IMR-90 (cell line): ENCODE results near the gene CASK. TPM values are rescaled to one million over a fixed set of nuclear protein-coding genes. Genes with fewer than 3 reads are reported as not detected.

Experiments
- ATAC-seq: fragments of 200-7000 bp; cut with Tn5 transposase; 2 replicates; pipeline ENCODE4 v1.9.1; 2020; ENCODE audit warnings: low read depth, mild to moderate bottlenecking, moderate library complexity
- BruUV-seq: library from RNA; stranded (reverse); fragments of 400-500 nt; replicated peaks from 2 replicates; lab custom pipeline; 2021; lab: Mats Ljungman, UMichigan
- CTCF ChIA-PET: fragments of 300-600 bp; formaldehyde crosslinking; extraction: SDS; loops from one replicate; lab custom pipeline; 2021; ENCODE audit warnings: antibody characterized with exemption; lab: Yijun Ruan, JAX
- POLR2A ChIA-PET: fragments of 300-600 bp; sonication (Branson Sonifier 250); formaldehyde crosslinking; loops from one replicate; lab custom pipeline; 2022; ENCODE audit warnings: antibody characterized with exemption; ENCODE audit not compliant: unreplicated experiment; lab: Charles Lee
- DNase-seq: peaks from one replicate; pipeline ENCODE4 v3.0.0; 2013
- H2AFZ ChIP-seq: replicated peaks from 2 replicates; pipeline ENCODE3; 2013; ENCODE audit warnings: low read length, mild to moderate bottlenecking; ENCODE audit not compliant: poor library complexity
- H2AK5ac ChIP-seq: 2 replicates; pipeline ENCODE4 v1.6.1; 2013; ENCODE audit warnings: low read depth, low read length, inconsistent platforms
- H2AK9ac ChIP-seq: replicated peaks from 2 replicates; pipeline ENCODE3; 2013; ENCODE audit warnings: mild to moderate bottlenecking, low read depth, low read length, moderate library complexity; ENCODE audit not compliant: poor library complexity
- H2BK120ac ChIP-seq: 2 replicates; pipeline ENCODE4 v1.6.1; 2013; ENCODE audit warnings: low read depth, low read length, inconsistent platforms
- H2BK15ac ChIP-seq: 3 replicates; pipeline ENCODE4 v1.6.1; 2013; ENCODE audit warnings: low read depth, low read length, inconsistent platforms
- H2BK20ac ChIP-seq: 2 replicates; pipeline ENCODE4 v1.6.1; 2013; ENCODE audit warnings: low read depth, mild to moderate bottlenecking, inconsistent platforms, low read length, moderate library complexity
- H2BK5ac ChIP-seq: 2 replicates; pipeline ENCODE4 v1.6.1; 2013; ENCODE audit warnings: mild to moderate bottlenecking, low read depth, low read length, inconsistent platforms; ENCODE audit not compliant: poor library complexity, severe bottlenecking
- H3K14ac ChIP-seq: replicated peaks from 2 replicates; pipeline ENCODE4 v1.6.1; 2013; ENCODE audit warnings: low read depth, low read length, inconsistent platforms
- H3K18ac ChIP-seq: 2 replicates; pipeline ENCODE4 v1.6.1; 2013; ENCODE audit warnings: low read depth, low read length, control low read depth
- H3K23ac ChIP-seq: 2 replicates; pipeline ENCODE4 v1.6.1; 2013; ENCODE audit warnings: low read depth, low read length, inconsistent platforms
- H3K27ac ChIP-seq: 2 replicates; pipeline ENCODE4 v1.5.1; 2013; ENCODE audit warnings: mild to moderate bottlenecking, control low read depth, low read length; ENCODE audit not compliant: insufficient read depth
- H3K27me3 ChIP-seq: 2 replicates; pipeline ENCODE4 v1.6.1; 2013; ENCODE audit warnings: low read length; ENCODE audit not compliant: control insufficient read depth, insufficient read depth
- H3K36me3 ChIP-seq: 2 replicates; pipeline ENCODE4 v1.6.1; 2013; ENCODE audit warnings: low read length, mixed read lengths; ENCODE audit not compliant: control insufficient read depth, insufficient read depth
- H3K4ac ChIP-seq: 2 replicates; pipeline ENCODE4 v1.6.1; 2013; ENCODE audit warnings: low read depth, low read length, inconsistent platforms
- H3K4me1 ChIP-seq: 2 replicates; pipeline ENCODE4 v1.6.1; 2013; ENCODE audit warnings: low read length, mixed read lengths; ENCODE audit not compliant: control insufficient read depth, insufficient read depth
- H3K4me2 ChIP-seq: 2 replicates; pipeline ENCODE4 v1.6.1; 2013; ENCODE audit warnings: low read depth, mild to moderate bottlenecking, control low read depth, low read length, moderate library complexity
- H3K4me3 ChIP-seq: 2 replicates; pipeline ENCODE4 v1.5.1; 2013; ENCODE audit warnings: low read depth, mild to moderate bottlenecking, control low read depth, low read length, moderate library complexity; ENCODE audit not compliant: insufficient read depth
- H3K56ac ChIP-seq: 2 replicates; pipeline ENCODE4 v1.6.1; 2013; ENCODE audit warnings: low read length, inconsistent platforms; ENCODE audit not compliant: insufficient read depth; ENCODE audit errors: extremely low read depth
- H3K79me1 ChIP-seq, 2 experiments: 2 replicates each; pipeline ENCODE4 v1.6.1; 2013; ENCODE audit warnings: low read length in 2 of 2, inconsistent platforms in 1 of 2, low read depth in 1 of 2
- H3K9ac ChIP-seq: 2 replicates; pipeline ENCODE4 v1.6.1; 2013; ENCODE audit warnings: low read depth, low read length, control low read depth
- H3K9me1 ChIP-seq: 2 replicates; pipeline ENCODE4 v1.6.1; 2013; ENCODE audit warnings: low read length, inconsistent platforms; ENCODE audit not compliant: insufficient read depth
- H3K9me3 ChIP-seq: 2 replicates; pipeline ENCODE4 v1.6.1; 2013; ENCODE audit warnings: low read length; ENCODE audit not compliant: control insufficient read depth, insufficient read depth
- H4K20me1 ChIP-seq: 2 replicates; pipeline ENCODE4 v1.6.1; 2013; ENCODE audit warnings: low read length, inconsistent platforms; ENCODE audit not compliant: insufficient read depth
- H4K5ac ChIP-seq: 2 replicates; pipeline ENCODE4 v1.6.1; 2013; ENCODE audit warnings: mild to moderate bottlenecking, low read depth, low read length, control low read depth
- H4K8ac ChIP-seq, 2 experiments: 2 replicates each; pipeline ENCODE4 v1.6.1; 2013; ENCODE audit warnings: low read depth in 2 of 2, low read length in 2 of 2, control low read depth in 1 of 2, inconsistent platforms in 1 of 2
- H4K91ac ChIP-seq: 2 replicates; pipeline ENCODE4 v1.6.1; 2013; ENCODE audit warnings: low read depth, low read length, inconsistent platforms; ENCODE audit not compliant: insufficient read depth
- BHLHE40 ChIP-seq: fragments of 150-350 bp; IDR thresholded peaks from 2 replicates; pipeline ENCODE4 v1.6.1; 2016; ENCODE audit warnings: mild to moderate bottlenecking, low read depth, low read length
- CHD1 ChIP-seq: IDR thresholded peaks from 2 replicates; pipeline ENCODE4 v1.6.1; 2012; ENCODE audit warnings: low read depth, low read length, improper control_type of control experiment
- FOS ChIP-seq: fragments of 150-350 bp; IDR thresholded peaks from 2 replicates; pipeline ENCODE4 v1.6.1; 2016; ENCODE audit warnings: low read depth, low read length
- MAFK ChIP-seq: IDR thresholded peaks from 2 replicates; pipeline ENCODE4 v1.6.1; 2012; ENCODE audit warnings: low read depth, low read length, improper control_type of control experiment
- MAZ ChIP-seq: IDR thresholded peaks from 2 replicates; pipeline ENCODE4 v1.6.1; 2012; ENCODE audit warnings: low read depth, mild to moderate bottlenecking, low read length, improper control_type of control experiment, moderate library complexity, borderline replicate concordance
- MXI1 ChIP-seq: IDR thresholded peaks from 2 replicates; pipeline ENCODE4 v1.6.1; 2012; ENCODE audit warnings: low read depth, mild to moderate bottlenecking, low read length, moderate library complexity, borderline replicate concordance
- POLR2A ChIP-seq: IDR thresholded peaks from 2 replicates; pipeline ENCODE4 v1.6.1; 2012; ENCODE audit warnings: mild to moderate bottlenecking, low read depth, low read length
- RFX5 ChIP-seq: IDR thresholded peaks from 2 replicates; pipeline ENCODE4 v1.8.0; 2012; ENCODE audit warnings: low read depth, mild to moderate bottlenecking, low read length, moderate library complexity
- SMC3 ChIP-seq: fragments of 150-350 bp; IDR thresholded peaks from 2 replicates; pipeline ENCODE4 v1.6.1; 2016; ENCODE audit warnings: low read depth, mild to moderate bottlenecking, antibody characterized with exemption, low read length, moderate library complexity
- WGBS, 2 experiments: methylation state at CpG; one replicate each; pipeline versions ENCODE4 v1.1.5 to v1.1.7; 2013; ENCODE audit warnings: missing lambda C conversion rate in 2 of 2; ENCODE audit not compliant: insufficient read length in 1 of 2; ENCODE audit errors: extremely low coverage in 2 of 2; 5-methylcytosine and 5-hydroxymethylcytosine counted together
- dilution Hi-C: fragments of 300-500 bp; cut with HindIII; formaldehyde crosslinking; loops from one replicate; pipeline ENCODE4 v1.14.3; 2018; ENCODE audit warnings: low sequenced_read_pairs; ENCODE audit not compliant: unreplicated experiment
- in situ Hi-C: fragments of 300-500 bp; cut with MboI; formaldehyde crosslinking; loops from 3 replicates; pipeline ENCODE4 v1.14.3; 2019; ENCODE audit warnings: low sequenced_read_pairs, inconsistent platforms, mixed read lengths
- intact Hi-C: fragments of 100-400 bp; cut with micrococcal nuclease; formaldehyde crosslinking; loops from 2 replicates; pipeline ENCODE4 v1.10.0; 2022
- polyA plus RNA-seq, 3 experiments: library from polyadenylated mRNA; depleted of rRNA; stranded (reverse); fragments of >200 nt; gene quantifications; 2 replicates each; pipeline ENCODE4 v1.2.3, GENCODE V29; 2012; ENCODE audit warnings: low replicate concordance in 1 of 3
- total RNA-seq: library from RNA; depleted of rRNA; stranded (reverse); fragments of >200 nt; gene quantifications from 2 replicates; pipeline ENCODE4 v1.2.3, GENCODE V29; 2012

Gene CASK
- total and polyA plus RNA-seq, 2 of the 4 experiments (the other 2 are of a cell fraction) = 9.4 to 17.7 TPM

GRCh38 chrX:41475591-41476241 is 447.6 kb downstream of the CASK start:
- no peak overlapping the region for H3K23ac ChIP-seq
- no peak overlapping the region for H3K4me3 ChIP-seq
- no TSS peak for BruUV-seq
- no peaks in the 10 kb centered on the region for H3K9me1 ChIP-seq
- dilution Hi-C loops (no loop called here), intact Hi-C loops (no loop called here), in situ Hi-C loops (no loop called here)
- no peak overlapping the region for H4K8ac ChIP-seq
- H2BK5ac ChIP-seq = no peak overlapping the region
- no peak overlapping the region for H3K18ac ChIP-seq
- H2AFZ ChIP-seq = no peak overlapping the region
- H3K4me2 ChIP-seq = no peak overlapping the region
- H2AK5ac ChIP-seq = no peak overlapping the region
- no peaks in the 10 kb centered on the region for H3K4me1 ChIP-seq
- no peak overlapping the region for H3K4ac ChIP-seq
- H4K5ac ChIP-seq = no peak overlapping the region
- H3K27ac ChIP-seq = no peak overlapping the region
- no peak for DNase-seq
- no peak overlapping the region for H4K91ac ChIP-seq
- POLR2A ChIA-PET = no interaction called here
- no peak overlapping the region for H2BK15ac ChIP-seq
- H2BK120ac ChIP-seq = no peak overlapping the region
- no peak overlapping the region for H3K56ac ChIP-seq
- CTCF ChIA-PET = no interaction called here
- no peaks in the 10 kb centered on the region for H3K36me3 ChIP-seq
- TF ChIP-seq MAZ (no peak), BHLHE40 (no peak), FOS (no peak), MAFK (no peak), SMC3 (no peak), POLR2A (no peak), CHD1 (no peak), RFX5 (no peak), MXI1 (no peak)
- H3K79me1 ChIP-seq = no peaks in the 10 kb centered on the region
- ATAC-seq = no peak
- H2BK20ac ChIP-seq = no peak overlapping the region
- 60% methylated on average over 2 of the region's 12 CpGs; no CpG with 5 or more reads in 1 of the 2 experiments for WGBS, 2 experiments
- no peak overlapping the region for H3K9ac ChIP-seq
- no peak overlapping the region for H3K14ac ChIP-seq
- H4K20me1 ChIP-seq = no peaks in the 10 kb centered on the region
- H3K9me3 ChIP-seq = peaks cover 3% of the 10 kb centered on the region; the same call in 1 of the 2 replicates
- peaks cover 2% of the 10 kb centered on the region; the same call in 1 of the 2 replicates for H3K27me3 ChIP-seq
- no peak overlapping the region for H2AK9ac ChIP-seq
